Neural progenitor cell (in vitro differentiated cells): ENCODE results near the gene JAG2. TPM values are rescaled to one million over a fixed set of nuclear protein-coding genes. Genes with fewer than 3 reads are reported as not detected.
"Not testable (repeated sequence)": the region's sequence is repeated elsewhere in the genome, so short reads cannot be mapped to it uniquely, and the experiment has no call there.

Source experiments
- DNase-seq: peaks from one replicate; pipeline ENCODE4 v3.0.0-alpha.2; 2016; ENCODE audit warnings: low spot score
- H2AFZ ChIP-seq: fragments of 200-600 bp; sonication (generic); replicated peaks from 2 replicates; pipeline ENCODE4 v1.6.1; 2016; ENCODE audit warnings: antibody characterized with exemption
- H3F3A ChIP-seq: fragments of 200-600 bp; sonication (generic); 2 replicates; pipeline ENCODE4 v1.6.1; 2016; ENCODE audit warnings: antibody characterized with exemption, low read depth
- H3K27ac ChIP-seq: fragments of 200-600 bp; sonication (generic); 2 replicates; pipeline ENCODE4 v1.5.1; 2016; ENCODE audit warnings: mild to moderate bottlenecking
- H3K27me3 ChIP-seq: fragments of 200-600 bp; sonication (generic); 2 replicates; pipeline ENCODE4 v1.6.1; 2016; ENCODE audit warnings: mild to moderate bottlenecking, moderate library complexity
- H3K36me3 ChIP-seq: fragments of 200-600 bp; sonication (generic); 2 replicates; pipeline ENCODE4 v1.5.1; 2016
- H3K4me1 ChIP-seq: fragments of 200-600 bp; sonication (generic); 2 replicates; pipeline ENCODE4 v1.6.1; 2016; ENCODE audit warnings: mixed run types
- H3K4me2 ChIP-seq: fragments of 200-600 bp; sonication (generic); 2 replicates; pipeline ENCODE4 v1.6.1; 2016
- H3K4me3 ChIP-seq: fragments of 200-600 bp; sonication (generic); 2 replicates; pipeline ENCODE4 v1.5.1; 2016
- H3K79me2 ChIP-seq: fragments of 200-600 bp; sonication (generic); 2 replicates; pipeline ENCODE4 v1.6.1; 2016; ENCODE audit warnings: low read depth
- H3K9ac ChIP-seq: fragments of 200-600 bp; sonication (generic); 2 replicates; pipeline ENCODE4 v1.6.1; 2016
- H3K9me3 ChIP-seq: fragments of 200-600 bp; sonication (generic); 2 replicates; pipeline ENCODE4 v1.5.1; 2016; ENCODE audit warnings: low read depth
- H4K20me1 ChIP-seq: fragments of 200-600 bp; sonication (generic); 2 replicates; pipeline ENCODE4 v1.6.1; 2016; ENCODE audit warnings: low read depth
- H3K27ac Mint-ChIP-seq: 3 replicates; pipeline ENCODE4 v1.8.0; 2021; ENCODE audit warnings: mixed read lengths
- H3K27me3 Mint-ChIP-seq: 2 replicates; pipeline ENCODE4 v1.8.0; 2022; ENCODE audit warnings: low read depth, mild to moderate bottlenecking, inconsistent platforms, moderate library complexity, mixed read lengths; ENCODE audit not compliant: insufficient read depth
- H3K36me3 Mint-ChIP-seq: 3 replicates; pipeline ENCODE4 v1.8.0; 2021; ENCODE audit warnings: mixed read lengths
- H3K4me1 Mint-ChIP-seq: 3 replicates; pipeline ENCODE4 v1.8.0; 2021; ENCODE audit warnings: mixed read lengths
- H3K4me3 Mint-ChIP-seq: 3 replicates; pipeline ENCODE4 v1.8.0; 2021; ENCODE audit warnings: mild to moderate bottlenecking, moderate library complexity, mixed read lengths
- H3K9me3 Mint-ChIP-seq: 3 replicates; pipeline ENCODE4 v1.8.0; 2020; ENCODE audit warnings: mixed read lengths
- CTCF ChIP-seq: fragments of 200-600 bp; sonication (generic); IDR thresholded peaks from 2 replicates; pipeline ENCODE4 v1.5.1; 2017; ENCODE audit warnings: antibody characterized with exemption, mild to moderate bottlenecking
- EZH2 ChIP-seq: fragments of 200-600 bp; sonication (generic); IDR thresholded peaks from 2 replicates; pipeline ENCODE4 v1.6.1; 2017; ENCODE audit warnings: antibody characterized with exemption, mild to moderate bottlenecking, moderate library complexity
- EZH2phosphoT487 ChIP-seq: fragments of 200-600 bp; sonication (generic); IDR thresholded peaks from 2 replicates; pipeline ENCODE4 v1.6.1; 2017; ENCODE audit warnings: antibody characterized with exemption
- total RNA-seq: library from RNA; depleted of rRNA; stranded (reverse); fragments of >200 nt; gene quantifications from 2 replicates; pipeline ENCODE4 v1.2.3, GENCODE V29; 2015; ENCODE audit warnings: low replicate concordance

The JAG2 gene
- total RNA-seq, 1 donor from 2014 or later: 2.1 TPM

GRCh38 chr14:105116451-105117256 is 51.9 kb downstream of the JAG2 start:
- H3K9me3 Mint-ChIP-seq: peaks cover 11% of the 10 kb centered on the region
- H3K27ac Mint-ChIP-seq: no peak overlapping the region
- peaks cover 13% of the 10 kb centered on the region for H3K27me3 Mint-ChIP-seq
- Histone ChIP-seq H3K4me3 (no peak overlapping the region), H2AFZ (no peak overlapping the region), H3K9ac (no peak overlapping the region), H3K9me3 (no peaks in the 10 kb centered on the region), H3K36me3 (no peaks in the 10 kb centered on the region), H4K20me1 (no peaks in the 10 kb centered on the region), H3K27me3 (no peaks in the 10 kb centered on the region), H3K4me2 (no peak overlapping the region), H3K4me1 (no peaks in the 10 kb centered on the region), H3K79me2 (no peaks in the 10 kb centered on the region), H3F3A (no peaks in the 10 kb centered on the region), H3K27ac (no peak overlapping the region)
- DNase-seq: no peak
- TF ChIP-seq CTCF: no peak
- no peak for TF ChIP-seq EZH2phosphoT487
- no peak for TF ChIP-seq EZH2
- H3K36me3 Mint-ChIP-seq: no peaks in the 10 kb centered on the region
- no peak overlapping the region for H3K4me3 Mint-ChIP-seq
- H3K4me1 Mint-ChIP-seq: no peaks in the 10 kb centered on the region

GRCh38 chr14:105109243-105109642 is 59.3 kb downstream of the JAG2 start:
- H3K4me2 ChIP-seq, H3K36me3 Mint-ChIP-seq, H3K4me1 Mint-ChIP-seq, DNase-seq, H3K9me3 ChIP-seq, H3K4me1 ChIP-seq, H4K20me1 ChIP-seq, H3K9ac ChIP-seq, H3K27ac ChIP-seq, H3K9me3 Mint-ChIP-seq, H3K27me3 Mint-ChIP-seq, H3K79me2 ChIP-seq, H2AFZ ChIP-seq, H3K27ac Mint-ChIP-seq, H3K4me3 ChIP-seq, H3K36me3 ChIP-seq, H3F3A ChIP-seq, H3K4me3 Mint-ChIP-seq: not testable (repeated sequence)
- H3K27me3 ChIP-seq: peaks cover 31% of the 10 kb centered on the region

- Histone ChIP-seq H3K4me1 (no peaks in the 10 kb centered on the region), H3K9ac (no peak overlapping the region), H3K36me3 (no peaks in the 10 kb centered on the region), H3K27me3 (peaks cover 38% of the 10 kb centered on the region), H3F3A (no peaks in the 10 kb centered on the region), H2AFZ (no peak overlapping the region), H3K4me3 (no peak overlapping the region), H3K27ac (no peak overlapping the region), H4K20me1 (no peaks in the 10 kb centered on the region), H3K4me2 (no peak overlapping the region), H3K79me2 (no peaks in the 10 kb centered on the region), H3K9me3 (no peaks in the 10 kb centered on the region)
- Mint-ChIP-seq H3K36me3 (no peaks in the 10 kb centered on the region), H3K4me1 (no peaks in the 10 kb centered on the region), H3K9me3 (peaks cover 5% of the 10 kb centered on the region), H3K27me3 (peaks cover 8% of the 10 kb centered on the region), H3K4me3 (no peak overlapping the region), H3K27ac (no peak overlapping the region)
- no peak for DNase-seq
- TF ChIP-seq EZH2phosphoT487 (no peak), CTCF (no peak), EZH2 (no peak)
Measured at GRCh38 chr14:105108516-105108864, 60.1 kb downstream of the JAG2 start.

GRCh38 chr14:105107781-105108515 is 60.6 kb downstream of the JAG2 start:
- Histone ChIP-seq H3K36me3 (no peaks in the 10 kb centered on the region), H3K79me2 (no peaks in the 10 kb centered on the region), H4K20me1 (no peaks in the 10 kb centered on the region), H2AFZ (no peak overlapping the region), H3K27me3 (peaks cover 40% of the 10 kb centered on the region), H3K9me3 (no peaks in the 10 kb centered on the region), H3K4me1 (no peaks in the 10 kb centered on the region), H3F3A (no peaks in the 10 kb centered on the region), H3K9ac (no peak overlapping the region), H3K4me2 (no peak overlapping the region), H3K4me3 (no peak overlapping the region), H3K27ac (no peak overlapping the region)
- TF ChIP-seq EZH2: no peak
- no peak for TF ChIP-seq CTCF
- no peak for TF ChIP-seq EZH2phosphoT487
- H3K9me3 Mint-ChIP-seq: peaks cover 6% of the 10 kb centered on the region
- peaks cover 8% of the 10 kb centered on the region for H3K27me3 Mint-ChIP-seq
- no peak overlapping the region for H3K4me3 Mint-ChIP-seq
- DNase-seq: no peak
- no peak overlapping the region for H3K27ac Mint-ChIP-seq
- no peaks in the 10 kb centered on the region for H3K36me3 Mint-ChIP-seq
- H3K4me1 Mint-ChIP-seq: no peaks in the 10 kb centered on the region
